B cell (primary cell): Measurements from ENCODE around the gene AGXT. TPM values are rescaled to one million over a fixed set of nuclear protein-coding genes. Genes with fewer than 3 reads are reported as not detected.

Experiments
- ATAC-seq: fragments of 200-7000 bp; cut with Tn5 transposase; one replicate; pipeline ENCODE4 v1.10.0; 2021; ENCODE audit warnings: low read depth, mild to moderate bottlenecking, moderate number of reproducible peaks, moderate library complexity
- CTCF ChIA-PET: fragments of 350-600 bp; sonication (Branson Sonifier 250); formaldehyde crosslinking; loops from one replicate; lab custom pipeline; 2021; ENCODE audit warnings: antibody characterized with exemption, inconsistent platforms; lab: Charles Lee
- POLR2A ChIA-PET: fragments of 350-600 bp; sonication (Branson Sonifier 250); formaldehyde crosslinking; loops from one replicate; lab custom pipeline; 2021; ENCODE audit warnings: antibody characterized with exemption; lab: Charles Lee
- DNase-seq: peaks from one replicate; pipeline ENCODE4 v3.0.0; 2013
- H2AFZ ChIP-seq: 2 replicates; pipeline ENCODE4 v1.6.1; 2012; ENCODE audit warnings: mild to moderate bottlenecking, low read depth, low read length; ENCODE audit not compliant: insufficient read depth, poor library complexity, severe bottlenecking
- H3K27ac ChIP-seq, 2 donors: 1 replicate in 1 of 2; 2 replicates in 1 of 2; pipeline ENCODE4 v1.5.1; 2012 to 2013; ENCODE audit warnings: low read length in 2 of 2, mild to moderate bottlenecking in 2 of 2, moderate library complexity in 1 of 2
- H3K27me3 ChIP-seq, 4 experiments: fragments of 200-600 bp in 1 of 4; sonication (generic) in 1 of 4; replicated peaks in 1 of 4; 1 replicate in 2 of 4; 2 replicates in 2 of 4; pipeline versions ENCODE4 v1.6.1 to v1.7.0; 2013 to 2016; ENCODE audit warnings: low read length in 3 of 4, mild to moderate bottlenecking in 2 of 4, mixed read lengths in 1 of 4, moderate library complexity in 1 of 4; ENCODE audit not compliant: insufficient read depth in 4 of 4, control insufficient read depth in 3 of 4; ENCODE audit errors: control extremely low read depth in 1 of 4
- H3K36me3 ChIP-seq, 2 experiments: replicated peaks in 1 of 2; 1 replicate in 1 of 2; 2 replicates in 1 of 2; pipeline versions ENCODE4 v1.6.1 to v1.7.1; 2013; ENCODE audit warnings: low read length in 1 of 2; ENCODE audit not compliant: insufficient read depth in 2 of 2, control insufficient read depth in 1 of 2; ENCODE audit errors: control extremely low read depth in 1 of 2, extremely low read depth in 1 of 2
- H3K4me1 ChIP-seq, 2 donors: fragments of 200-600 bp in 1 of 2; sonication (generic) in 1 of 2; 1 replicate in 1 of 2; 2 replicates in 1 of 2; pipeline versions ENCODE4 v1.5.1 to v1.6.1; 2013 to 2017; ENCODE audit warnings: low read length in 2 of 2; ENCODE audit not compliant: control insufficient read depth in 2 of 2, insufficient read depth in 2 of 2
- H3K4me2 ChIP-seq: replicated peaks from 2 replicates; pipeline ENCODE3; 2012; ENCODE audit warnings: mild to moderate bottlenecking, low read depth, low read length; ENCODE audit not compliant: poor library complexity, severe bottlenecking
- H3K4me3 ChIP-seq, 5 experiments: fragments of 200-600 bp in 1 of 5; sonication (generic) in 1 of 5; 1 replicate in 3 of 5; 2 replicates in 2 of 5; pipeline versions ENCODE4 v1.5.1 to v1.7.0; 2011 to 2016; ENCODE audit warnings: low read length in 4 of 5, mild to moderate bottlenecking in 4 of 5, low read depth in 2 of 5, control low read depth in 1 of 5, moderate library complexity in 1 of 5; ENCODE audit not compliant: insufficient read depth in 1 of 5; ENCODE audit errors: control extremely low read depth in 1 of 5, extremely low read depth in 1 of 5
- H3K79me2 ChIP-seq: fragments of 200-600 bp; sonication (generic); one replicate; pipeline ENCODE4 v1.6.0; 2016; ENCODE audit warnings: low read length; ENCODE audit not compliant: control insufficient read depth, insufficient read depth
- H3K9ac ChIP-seq: fragments of 200-600 bp; sonication (generic); 2 replicates; pipeline ENCODE4 v1.6.1; 2017; ENCODE audit warnings: mild to moderate bottlenecking, low read length, moderate library complexity
- H3K9me3 ChIP-seq, 3 donors: one replicate each; pipeline versions ENCODE4 v1.6.1 to v1.7.1; 2013; ENCODE audit warnings: low read length in 2 of 3; ENCODE audit not compliant: control insufficient read depth in 2 of 3, insufficient read depth in 1 of 3; ENCODE audit errors: control extremely low read depth in 1 of 3
- H4K20me1 ChIP-seq: 2 replicates; pipeline ENCODE4 v1.6.0; 2012; ENCODE audit warnings: mild to moderate bottlenecking, low read length; ENCODE audit not compliant: insufficient read depth, control insufficient read depth, poor library complexity, severe bottlenecking
- H3K27ac Mint-ChIP-seq: one replicate; pipeline ENCODE4 v1.8.0; 2021; ENCODE audit warnings: mixed read lengths
- H3K27me3 Mint-ChIP-seq: one replicate; pipeline ENCODE4 v1.8.0; 2021; ENCODE audit warnings: mixed read lengths
- H3K4me1 Mint-ChIP-seq: one replicate; pipeline ENCODE4 v1.8.0; 2021; ENCODE audit warnings: mixed read lengths
- H3K4me3 Mint-ChIP-seq: one replicate; pipeline ENCODE4 v1.8.0; 2021; ENCODE audit warnings: mixed read lengths
- H3K9me3 Mint-ChIP-seq: one replicate; pipeline ENCODE4 v1.8.0; 2022; ENCODE audit warnings: mixed read lengths; ENCODE audit not compliant: insufficient read depth
- CTCF ChIP-seq: fragments of 200-600 bp; IDR thresholded peaks from one replicate; pipeline ENCODE4 v1.8.0; 2022; ENCODE audit warnings: antibody characterized with exemption, mild to moderate bottlenecking
- EZH2 ChIP-seq: IDR thresholded peaks from 2 replicates; pipeline ENCODE4 v1.6.1; 2012; ENCODE audit warnings: borderline replicate concordance, low read depth, mild to moderate bottlenecking, moderate library complexity, low read length; ENCODE audit not compliant: insufficient read depth, poor library complexity, severe bottlenecking
- WGBS: methylation state at CpG from one replicate; pipeline ENCODE4 v1.1.5; 2013; ENCODE audit warnings: missing lambda C conversion rate; ENCODE audit not compliant: insufficient coverage; 5-methylcytosine and 5-hydroxymethylcytosine counted together
- intact Hi-C: fragments of 100-400 bp; cut with micrococcal nuclease; formaldehyde crosslinking; loops from one replicate; pipeline ENCODE4 v1.10.0; 2022
- polyA plus RNA-seq: library from polyadenylated mRNA; depleted of rRNA; stranded (reverse); fragments of >200 nt; gene quantifications from 2 replicates; pipeline ENCODE4 v1.2.3, GENCODE V29; 2012
- total RNA-seq, 2 donors: library from RNA; stranded (reverse); fragments of 120-200 nt in 1 of 2; gene quantifications; 1 replicate in 1 of 2; 2 replicates in 1 of 2; pipeline versions ENCODE4 v1.2.3 to v1.2.4, GENCODE V29; 2013 to 2022

The AGXT gene
- total and polyA plus RNA-seq, 2 donors (not counting 1 experiment from before 2014, with no cell fraction given): not detected

GRCh38 chr2:240921311-240921994, 52.8 kb downstream of the AGXT start:
- Mint-ChIP-seq H3K4me3 (no peak overlapping the region), H3K27ac (no peak overlapping the region), H3K27me3 (peaks cover 4% of the 10 kb centered on the region), H3K9me3 (no peaks in the 10 kb centered on the region), H3K4me1 (peaks cover 4% of the 10 kb centered on the region)
- no peak overlapping the region for H3K4me2 ChIP-seq
- no peak for DNase-seq
- no peaks in the 10 kb centered on the region for H3K79me2 ChIP-seq
- no peak overlapping the region for H3K27ac ChIP-seq
- peaks cover 0 to 3% (median 0%) of the 10 kb centered on the region in 3 donors for H3K9me3 ChIP-seq
- no peak for TF ChIP-seq EZH2
- TF ChIP-seq CTCF: no peak
- intact Hi-C loops: no loop called here
- CTCF ChIA-PET: no interaction called here
- H3K9ac ChIP-seq: no peak overlapping the region
- peaks cover 4% of the 10 kb centered on the region in 2 donors for H3K4me1 ChIP-seq
- no peaks in the 10 kb centered on the region for H3K36me3 ChIP-seq
- no peaks in the 10 kb centered on the region for H4K20me1 ChIP-seq
- 79% methylated on average over 13 of the region's 13 CpGs for WGBS
- no peak for ATAC-seq
- H3K4me3 ChIP-seq: no peak overlapping the region
- POLR2A ChIA-PET: no interaction called here
- H3K27me3 ChIP-seq: peaks cover 0 to 8% (median 0%) of the 10 kb centered on the region in 4 experiments
- H2AFZ ChIP-seq: no peak overlapping the region

- H4K20me1 ChIP-seq: no peaks in the 10 kb centered on the region
- WGBS: 75% methylated on average over 1 of the region's 1 CpG
- Mint-ChIP-seq H3K27me3 (peaks cover 4% of the 10 kb centered on the region), H3K4me1 (no peaks in the 10 kb centered on the region), H3K9me3 (no peaks in the 10 kb centered on the region), H3K27ac (no peak overlapping the region), H3K4me3 (no peak overlapping the region)
- H3K36me3 ChIP-seq: no peaks in the 10 kb centered on the region
- TF ChIP-seq EZH2 (no peak), CTCF (no peak)
- peaks cover 0 to 3% (median 0%) of the 10 kb centered on the region in 4 experiments for H3K27me3 ChIP-seq
- peaks cover 0 to 3% (median 0%) of the 10 kb centered on the region in 3 donors for H3K9me3 ChIP-seq
- CTCF ChIA-PET: interaction anchor here (0.9 kb wide), 1 partner anchor 9 kb away, joined by 3 read pairs; no protein-coding TSS in a partner anchor
- H3K27ac ChIP-seq: no peak overlapping the region
- POLR2A ChIA-PET: no interaction called here
- peaks cover 0 to under 1% of the 10 kb centered on the region in 2 donors for H3K4me1 ChIP-seq
- no peak for ATAC-seq
- no peak overlapping the region for H3K4me2 ChIP-seq
- no peak overlapping the region for H3K4me3 ChIP-seq
- no peaks in the 10 kb centered on the region for H3K79me2 ChIP-seq
- H3K9ac ChIP-seq: no peak overlapping the region
- no peak overlapping the region for H2AFZ ChIP-seq
- no peak for DNase-seq
- intact Hi-C loops: no loop called here
These were observed 53.3 kb downstream of the AGXT start for GRCh38 chr2:240921995-240922244.
